Measurements from ENCODE around the gene CHCHD3. TPM values are rescaled to one million over a fixed set of nuclear protein-coding genes. Genes with fewer than 3 reads are reported as not detected.

Gene CHCHD3
- polyA plus RNA-seq, 1 donor: 56.8 TPM

- H3K27me3 ChIP-seq (ENCODE audit: control insufficient read depth, insufficient read depth, low read length): no peaks in the 10 kb centered on the region
- WGBS (ENCODE audit: insufficient coverage, low lambda C conversion rate): no CpG with 5 or more reads among the region's 3 CpGs
- DNase-seq: no peak
- H3K36me3 ChIP-seq (ENCODE audit: control insufficient read depth, insufficient read depth, low read length): peaks cover 2% of the 10 kb centered on the region
- no peak overlapping the region for H3K27ac ChIP-seq (ENCODE audit: low read length)
- H3K4me1 ChIP-seq (ENCODE audit: control insufficient read depth, insufficient read depth, low read length): no peaks in the 10 kb centered on the region
- H3K9me3 ChIP-seq (ENCODE audit: control insufficient read depth, low read depth, low read length): no peaks in the 10 kb centered on the region
- H3K4me3 ChIP-seq (ENCODE audit: low read length): peak overlapping the region; percentile 99
Observed at GRCh38 chr7:133082390-133082766, 488 bp upstream of the CHCHD3 start.

DNA sequence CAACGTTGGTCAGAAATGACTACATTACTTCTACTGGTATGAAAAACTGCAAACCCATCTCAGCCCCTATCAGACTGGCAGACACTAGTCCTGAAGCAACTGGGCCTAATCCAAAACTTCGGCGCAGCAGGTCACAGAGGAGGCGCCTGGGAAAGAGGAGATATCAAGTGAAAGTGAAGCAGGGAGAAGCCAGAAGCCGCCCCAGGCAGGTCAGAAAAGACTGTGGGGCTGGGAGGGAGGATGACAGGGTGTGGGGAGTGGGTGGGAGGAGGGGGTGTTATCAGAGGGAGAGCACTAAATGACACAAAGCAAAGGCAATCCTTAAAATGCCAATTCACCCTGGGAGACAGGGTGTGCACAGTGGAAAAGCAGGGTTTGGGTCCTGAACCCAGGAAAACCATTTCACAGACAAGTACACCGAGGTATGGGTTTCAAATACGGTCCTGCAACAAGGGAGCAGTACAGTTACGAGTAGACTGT is 731 bp downstream of the CHCHD3 start:
- Histone ChIP-seq H3K4me3 (ENCODE audit: low read length) (peak overlapping the region; percentile 99), H3K4me1 (ENCODE audit: control insufficient read depth, insufficient read depth, low read length) (no peaks in the 10 kb centered on the region), H3K27me3 (ENCODE audit: control insufficient read depth, insufficient read depth, low read length) (no peaks in the 10 kb centered on the region), H3K36me3 (ENCODE audit: control insufficient read depth, insufficient read depth, low read length) (peaks cover 2% of the 10 kb centered on the region), H3K27ac (ENCODE audit: low read length) (peak overlapping the region; percentile 42), H3K9me3 (ENCODE audit: control insufficient read depth, low read depth, low read length) (no peaks in the 10 kb centered on the region)
- 0% methylated on average over 3 of the region's 8 CpGs for WGBS (ENCODE audit: insufficient coverage, low lambda C conversion rate)
- DNase-seq: peak in 1 of 2 donors; percentile 34

DNA sequence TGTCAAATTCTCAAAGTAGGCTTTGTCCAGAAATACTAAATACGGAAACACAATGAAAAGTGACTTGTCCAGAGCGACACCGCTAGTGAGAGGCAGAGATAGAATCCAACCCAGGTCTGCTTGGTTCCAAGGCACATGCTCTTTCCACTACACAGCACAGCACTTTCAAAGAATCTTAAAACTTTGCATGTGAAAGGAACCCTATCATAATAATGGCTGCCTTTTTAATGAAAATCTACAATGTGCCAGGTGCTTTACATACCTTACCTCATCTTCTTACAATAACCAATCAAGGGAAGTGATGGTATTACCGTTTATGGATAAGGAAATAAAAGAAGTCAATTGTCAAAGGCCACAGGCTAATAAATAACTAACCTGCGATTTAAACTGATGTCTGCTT is 2.6 kb downstream of the CHCHD3 start:
- H3K27ac ChIP-seq (ENCODE audit: low read length): no peak overlapping the region
- WGBS (ENCODE audit: insufficient coverage, low lambda C conversion rate): 60% methylated on average over 1 of the region's 5 CpGs
- H3K9me3 ChIP-seq (ENCODE audit: control insufficient read depth, low read depth, low read length): no peaks in the 10 kb centered on the region
- H3K36me3 ChIP-seq (ENCODE audit: control insufficient read depth, insufficient read depth, low read length): peaks cover 2% of the 10 kb centered on the region
- no peaks in the 10 kb centered on the region for H3K27me3 ChIP-seq (ENCODE audit: control insufficient read depth, insufficient read depth, low read length)
- H3K4me3 ChIP-seq (ENCODE audit: low read length): no peak overlapping the region
- DNase-seq: no peak
- no peaks in the 10 kb centered on the region for H3K4me1 ChIP-seq (ENCODE audit: control insufficient read depth, insufficient read depth, low read length)

- Histone ChIP-seq H3K27me3 (ENCODE audit: control insufficient read depth, insufficient read depth, low read length) (no peaks in the 10 kb centered on the region), H3K36me3 (ENCODE audit: control insufficient read depth, insufficient read depth, low read length) (peaks cover 2% of the 10 kb centered on the region), H3K27ac (ENCODE audit: low read length) (no peak overlapping the region), H3K4me1 (ENCODE audit: control insufficient read depth, insufficient read depth, low read length) (no peaks in the 10 kb centered on the region), H3K9me3 (ENCODE audit: control insufficient read depth, low read depth, low read length) (no peaks in the 10 kb centered on the region), H3K4me3 (ENCODE audit: low read length) (no peak overlapping the region)
- DNase-seq: no peak
- WGBS (ENCODE audit: insufficient coverage, low lambda C conversion rate): no CpG with 5 or more reads among the region's 4 CpGs
Observed at GRCh38 chr7:133077394-133077793, 4.5 kb downstream of the CHCHD3 start.

- Histone ChIP-seq H3K27ac (ENCODE audit: low read length) (no peak overlapping the region), H3K4me1 (ENCODE audit: control insufficient read depth, insufficient read depth, low read length) (no peaks in the 10 kb centered on the region), H3K36me3 (ENCODE audit: control insufficient read depth, insufficient read depth, low read length) (peaks cover 2% of the 10 kb centered on the region), H3K9me3 (ENCODE audit: control insufficient read depth, low read depth, low read length) (no peaks in the 10 kb centered on the region), H3K4me3 (ENCODE audit: low read length) (no peak overlapping the region), H3K27me3 (ENCODE audit: control insufficient read depth, insufficient read depth, low read length) (no peaks in the 10 kb centered on the region)
- DNase-seq: no peak
- no CpG with 5 or more reads among the region's 2 CpGs for WGBS (ENCODE audit: insufficient coverage, low lambda C conversion rate)
Observed at GRCh38 chr7:133076142-133076541, 5.7 kb downstream of the CHCHD3 start.

DNA sequence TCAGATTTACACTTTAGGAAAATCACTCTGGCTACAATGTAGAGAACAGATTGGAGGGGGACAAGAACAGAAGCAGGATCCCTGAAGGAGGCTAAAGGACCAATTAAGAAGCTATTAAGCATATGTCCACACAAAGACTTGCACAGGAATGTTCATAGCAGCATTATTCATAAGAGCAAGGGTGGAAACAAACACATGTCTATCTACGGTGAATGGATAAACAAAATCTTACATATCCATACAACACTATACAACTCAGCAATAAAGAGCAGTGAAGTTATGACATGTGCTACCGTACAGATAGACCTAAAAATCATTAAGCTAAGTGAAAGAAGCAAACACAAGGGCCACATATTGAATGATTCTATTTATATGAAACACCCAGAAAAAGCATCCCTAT is 10.4 kb downstream of the CHCHD3 start:
- Histone ChIP-seq H3K4me3 (ENCODE audit: low read length) (no peak overlapping the region), H3K4me1 (ENCODE audit: control insufficient read depth, insufficient read depth, low read length) (no peaks in the 10 kb centered on the region), H3K9me3 (ENCODE audit: control insufficient read depth, low read depth, low read length) (no peaks in the 10 kb centered on the region), H3K27ac (ENCODE audit: low read length) (no peak overlapping the region), H3K36me3 (ENCODE audit: control insufficient read depth, insufficient read depth, low read length) (peaks cover 14% of the 10 kb centered on the region), H3K27me3 (ENCODE audit: control insufficient read depth, insufficient read depth, low read length) (no peaks in the 10 kb centered on the region)
- no CpG with 5 or more reads among the region's 2 CpGs for WGBS (ENCODE audit: insufficient coverage, low lambda C conversion rate)
- no peak for DNase-seq

DNA sequence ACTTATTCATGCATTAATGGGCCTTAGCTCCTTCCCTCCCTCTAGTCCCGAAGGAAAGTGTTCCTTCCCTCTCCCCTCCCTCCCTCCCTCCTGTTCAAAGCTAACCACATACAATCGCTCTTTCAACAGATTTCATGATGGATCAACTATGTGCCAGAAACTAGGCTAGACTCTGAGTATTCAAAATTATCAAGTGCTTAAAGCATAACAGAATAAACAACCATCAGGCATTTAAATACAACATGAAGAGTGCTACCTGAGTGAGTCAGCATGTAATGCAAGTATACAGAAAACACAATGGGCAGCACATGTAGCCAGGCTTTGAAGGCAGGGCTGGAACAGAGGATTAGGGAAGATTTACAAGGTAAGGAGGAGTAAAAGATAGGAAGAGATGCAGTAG is 11.3 kb downstream of the CHCHD3 start:
- Histone ChIP-seq H3K4me3 (ENCODE audit: low read length) (no peak overlapping the region), H3K36me3 (ENCODE audit: control insufficient read depth, insufficient read depth, low read length) (peaks cover 14% of the 10 kb centered on the region), H3K9me3 (ENCODE audit: control insufficient read depth, low read depth, low read length) (no peaks in the 10 kb centered on the region), H3K27ac (ENCODE audit: low read length) (no peak overlapping the region), H3K4me1 (ENCODE audit: control insufficient read depth, insufficient read depth, low read length) (no peaks in the 10 kb centered on the region), H3K27me3 (ENCODE audit: control insufficient read depth, insufficient read depth, low read length) (no peaks in the 10 kb centered on the region)
- 60% methylated on average over 1 of the region's 2 CpGs for WGBS (ENCODE audit: insufficient coverage, low lambda C conversion rate)
- DNase-seq: no peak

- DNase-seq: no peak
- H3K27me3 ChIP-seq (ENCODE audit: control insufficient read depth, insufficient read depth, low read length): no peaks in the 10 kb centered on the region
- no peaks in the 10 kb centered on the region for H3K9me3 ChIP-seq (ENCODE audit: control insufficient read depth, low read depth, low read length)
- WGBS (ENCODE audit: insufficient coverage, low lambda C conversion rate): 89% methylated on average over 1 of the region's 1 CpG
- no peak overlapping the region for H3K27ac ChIP-seq (ENCODE audit: low read length)
- H3K4me3 ChIP-seq (ENCODE audit: low read length): no peak overlapping the region
- H3K36me3 ChIP-seq (ENCODE audit: control insufficient read depth, insufficient read depth, low read length): peaks cover 16% of the 10 kb centered on the region
- no peaks in the 10 kb centered on the region for H3K4me1 ChIP-seq (ENCODE audit: control insufficient read depth, insufficient read depth, low read length)
Observed at GRCh38 chr7:133065301-133065700, 16.6 kb downstream of the CHCHD3 start.

DNA sequence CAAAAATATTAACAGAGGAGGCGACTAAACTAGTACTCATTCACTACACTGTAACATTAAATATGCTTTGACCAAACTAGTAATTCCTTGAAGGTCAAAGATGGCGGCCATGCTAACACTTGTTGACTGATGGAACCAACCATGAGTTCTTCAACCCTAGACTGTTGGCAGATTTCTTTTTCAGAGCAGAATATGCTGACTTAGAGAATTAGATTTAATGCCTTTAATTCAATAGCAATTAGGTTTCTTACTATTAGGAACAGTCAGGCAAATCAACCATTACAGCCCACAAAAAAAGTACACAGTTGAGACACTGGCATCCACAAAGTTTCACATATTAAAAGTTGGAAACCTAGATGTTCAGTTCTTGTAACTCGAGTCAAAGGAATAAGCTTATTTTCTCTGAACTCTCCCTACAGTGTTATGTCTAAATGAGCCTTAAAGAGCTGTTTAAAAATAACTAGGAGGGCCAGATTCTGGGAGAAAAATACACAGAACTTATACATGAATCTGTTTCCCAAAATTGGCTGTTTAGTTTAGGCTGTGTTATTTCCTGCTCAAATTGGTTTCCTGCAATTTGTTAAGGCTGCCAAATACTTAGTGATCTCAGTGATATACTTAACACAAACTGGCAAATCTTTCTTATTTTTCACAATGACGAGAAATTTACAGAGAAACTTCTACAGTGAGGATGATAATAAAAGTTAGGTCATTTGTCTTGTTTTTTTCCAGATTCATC is 17.6 kb downstream of the CHCHD3 start:
- whole genome bisulfite sequencing (ENCODE audit: insufficient coverage, low lambda C conversion rate): 93% methylated on average over 3 of the region's 4 CpGs
- H3K27me3 ChIP-seq (ENCODE audit: control insufficient read depth, insufficient read depth, low read length): no peaks in the 10 kb centered on the region
- H3K27ac ChIP-seq (ENCODE audit: low read length): no peak overlapping the region
- no peaks in the 10 kb centered on the region for H3K4me1 ChIP-seq (ENCODE audit: control insufficient read depth, insufficient read depth, low read length)
- H3K36me3 ChIP-seq (ENCODE audit: control insufficient read depth, insufficient read depth, low read length): peaks cover 16% of the 10 kb centered on the region
- DNase-seq: no peak
- no peaks in the 10 kb centered on the region for H3K9me3 ChIP-seq (ENCODE audit: control insufficient read depth, low read depth, low read length)
- H3K4me3 ChIP-seq (ENCODE audit: low read length): no peak overlapping the region

DNA sequence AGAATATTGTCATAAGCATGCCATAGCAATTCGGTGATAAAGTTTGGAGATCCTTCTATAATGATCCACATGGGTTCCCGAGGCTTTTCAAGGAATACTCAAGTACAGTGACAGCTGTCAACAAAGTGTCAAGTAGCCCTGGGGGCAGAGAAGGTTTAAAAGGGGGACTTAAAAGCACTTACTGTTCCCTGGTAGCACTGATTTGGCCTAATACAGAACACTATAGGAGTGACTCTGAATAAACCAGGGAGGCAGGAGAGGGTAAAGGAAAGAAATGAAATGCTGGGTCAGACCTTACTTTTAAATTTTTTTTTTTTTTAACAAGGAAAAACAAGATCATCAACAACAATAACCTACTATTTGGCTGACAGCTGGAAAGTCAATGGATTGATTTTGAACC is 20.1 kb downstream of the CHCHD3 start:
- no peak overlapping the region for H3K27ac ChIP-seq (ENCODE audit: low read length)
- WGBS (ENCODE audit: insufficient coverage, low lambda C conversion rate): 80% methylated on average over 1 of the region's 2 CpGs
- no peak for DNase-seq

GRCh38 chr7:133061357-133061756 is 20.5 kb downstream of the CHCHD3 start:
- no CpG with 5 or more reads among the region's 2 CpGs for WGBS (ENCODE audit: insufficient coverage, low lambda C conversion rate)
- no peak for DNase-seq
- Histone ChIP-seq H3K27ac (ENCODE audit: low read length) (no peak overlapping the region), H3K4me1 (ENCODE audit: control insufficient read depth, insufficient read depth, low read length) (no peaks in the 10 kb centered on the region), H3K36me3 (ENCODE audit: control insufficient read depth, insufficient read depth, low read length) (peaks cover 2% of the 10 kb centered on the region), H3K4me3 (ENCODE audit: low read length) (no peak overlapping the region), H3K9me3 (ENCODE audit: control insufficient read depth, low read depth, low read length) (no peaks in the 10 kb centered on the region), H3K27me3 (ENCODE audit: control insufficient read depth, insufficient read depth, low read length) (no peaks in the 10 kb centered on the region)

More for the DNA sequence above, 20.1 kb downstream of the CHCHD3 start:
- Histone ChIP-seq H3K4me1 (ENCODE audit: control insufficient read depth, insufficient read depth, low read length) (no peaks in the 10 kb centered on the region), H3K4me3 (ENCODE audit: low read length) (no peak overlapping the region), H3K27me3 (ENCODE audit: control insufficient read depth, insufficient read depth, low read length) (no peaks in the 10 kb centered on the region), H3K9me3 (ENCODE audit: control insufficient read depth, low read depth, low read length) (no peaks in the 10 kb centered on the region), H3K36me3 (ENCODE audit: control insufficient read depth, insufficient read depth, low read length) (peaks cover 2% of the 10 kb centered on the region)
